Transverse colon (tissue), 4 donors: Measurements from ENCODE around the gene PTPDC1.

Experiments
- CTCF ChIP-seq, 5 experiments: fragments of 200-600 bp in 3 of 5; fragments of 450-650 bp in 2 of 5; sonication (generic) in 3 of 5; IDR thresholded peaks; 1 replicate in 2 of 5; 2 replicates in 3 of 5; pipeline ENCODE4 v1.5.1; 2016 to 2017; ENCODE audit warnings: antibody characterized with exemption in 5 of 5, inconsistent platforms in 3 of 5, mild to moderate bottlenecking in 2 of 5, moderate library complexity in 1 of 5
- EP300 ChIP-seq: sonication (generic); formaldehyde crosslinking; IDR thresholded peaks from one replicate; pipeline ENCODE4 v1.6.1; 2017; ENCODE audit warnings: antibody characterized with exemption, low read depth
- POLR2AphosphoS5 ChIP-seq, 3 donors: sonication (generic); formaldehyde crosslinking; IDR thresholded peaks; one replicate each; pipeline ENCODE4 v1.6.1; 2016; ENCODE audit warnings: antibody characterized with exemption in 3 of 3

GRCh38 chr9:94082553-94082952 lies 1.7 kb upstream of the PTPDC1 start:
- TF ChIP-seq CTCF (IDR thresholded peaks at IDR 0.05), result no peak
- TF ChIP-seq EP300, result no peak
- no peak for TF ChIP-seq POLR2AphosphoS5 (IDR thresholded peaks at IDR 0.05)
